GM13976 (cell line): ENCODE results near the gene WDR46.
"Not testable (repeated sequence)": the region's sequence is repeated elsewhere in the genome, so short reads cannot be mapped to it uniquely, and the experiment has no call there.

ENCODE experiments used
- DNase-seq: peaks from one replicate; pipeline ENCODE4 v3.0.0; 2012; ENCODE audit warnings: low spot score
- in situ Hi-C: fragments of 300-500 bp; cut with MboI; formaldehyde crosslinking; loops from one replicate; pipeline ENCODE4 v1.12.0; 2022; ENCODE audit warnings: low sequenced_read_pairs, mixed read lengths, inconsistent platforms; ENCODE audit not compliant: unreplicated experiment
- TF ChIP-seq, protein P1 (sequence below): IDR thresholded peaks from 2 replicates; pipeline ENCODE4 v1.5.1; 2012; ENCODE audit warnings: borderline replicate concordance, mild to moderate bottlenecking; ENCODE audit not compliant: insufficient read depth; ENCODE audit errors: extremely low read depth, missing control alignments, control extremely low read depth

The WDR46 gene

GRCh38 chr6:33277663-33278391 is 11.2 kb downstream of the WDR46 start:
- peak; percentile 62 for DNase-seq

GRCh38 chr6:33276864-33277662 is 12.0 kb downstream of the WDR46 start, which contains the start of gene B3GALT4:
Gene B3GALT4 (plus strand): TSS chr6:33277123. CDS start chr6:33277420, 297 bp downstream.
- TF ChIP-seq, protein P1, sequence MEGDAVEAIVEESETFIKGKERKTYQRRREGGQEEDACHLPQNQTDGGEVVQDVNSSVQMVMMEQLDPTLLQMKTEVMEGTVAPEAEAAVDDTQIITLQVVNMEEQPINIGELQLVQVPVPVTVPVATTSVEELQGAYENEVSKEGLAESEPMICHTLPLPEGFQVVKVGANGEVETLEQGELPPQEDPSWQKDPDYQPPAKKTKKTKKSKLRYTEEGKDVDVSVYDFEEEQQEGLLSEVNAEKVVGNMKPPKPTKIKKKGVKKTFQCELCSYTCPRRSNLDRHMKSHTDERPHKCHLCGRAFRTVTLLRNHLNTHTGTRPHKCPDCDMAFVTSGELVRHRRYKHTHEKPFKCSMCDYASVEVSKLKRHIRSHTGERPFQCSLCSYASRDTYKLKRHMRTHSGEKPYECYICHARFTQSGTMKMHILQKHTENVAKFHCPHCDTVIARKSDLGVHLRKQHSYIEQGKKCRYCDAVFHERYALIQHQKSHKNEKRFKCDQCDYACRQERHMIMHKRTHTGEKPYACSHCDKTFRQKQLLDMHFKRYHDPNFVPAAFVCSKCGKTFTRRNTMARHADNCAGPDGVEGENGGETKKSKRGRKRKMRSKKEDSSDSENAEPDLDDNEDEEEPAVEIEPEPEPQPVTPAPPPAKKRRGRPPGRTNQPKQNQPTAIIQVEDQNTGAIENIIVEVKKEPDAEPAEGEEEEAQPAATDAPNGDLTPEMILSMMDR = peak; percentile 66
- in situ Hi-C loops = no loop called here
- DNase-seq = peak; percentile 89

More at GRCh38 chr6:33277663-33278391, 11.2 kb downstream of the WDR46 start:
- in situ Hi-C loops = no loop called here
- TF ChIP-seq, protein P1 = no peak

DNA sequence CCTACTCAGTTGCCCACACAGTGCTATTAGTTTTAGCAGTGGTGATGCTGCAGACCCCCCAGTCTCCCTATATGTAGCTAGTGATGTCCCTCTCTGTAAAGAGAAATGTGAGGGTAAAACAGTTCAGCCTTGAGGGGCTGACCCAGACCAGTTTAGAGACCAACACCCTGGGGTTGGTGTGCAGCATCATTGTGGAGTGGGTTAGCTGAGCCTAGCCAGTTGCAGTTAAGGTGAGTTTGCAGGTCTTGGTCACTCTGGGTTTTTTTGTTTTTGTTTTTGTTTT is 12.5 kb downstream of the WDR46 start:
- in situ Hi-C loops = no loop called here

DNA sequence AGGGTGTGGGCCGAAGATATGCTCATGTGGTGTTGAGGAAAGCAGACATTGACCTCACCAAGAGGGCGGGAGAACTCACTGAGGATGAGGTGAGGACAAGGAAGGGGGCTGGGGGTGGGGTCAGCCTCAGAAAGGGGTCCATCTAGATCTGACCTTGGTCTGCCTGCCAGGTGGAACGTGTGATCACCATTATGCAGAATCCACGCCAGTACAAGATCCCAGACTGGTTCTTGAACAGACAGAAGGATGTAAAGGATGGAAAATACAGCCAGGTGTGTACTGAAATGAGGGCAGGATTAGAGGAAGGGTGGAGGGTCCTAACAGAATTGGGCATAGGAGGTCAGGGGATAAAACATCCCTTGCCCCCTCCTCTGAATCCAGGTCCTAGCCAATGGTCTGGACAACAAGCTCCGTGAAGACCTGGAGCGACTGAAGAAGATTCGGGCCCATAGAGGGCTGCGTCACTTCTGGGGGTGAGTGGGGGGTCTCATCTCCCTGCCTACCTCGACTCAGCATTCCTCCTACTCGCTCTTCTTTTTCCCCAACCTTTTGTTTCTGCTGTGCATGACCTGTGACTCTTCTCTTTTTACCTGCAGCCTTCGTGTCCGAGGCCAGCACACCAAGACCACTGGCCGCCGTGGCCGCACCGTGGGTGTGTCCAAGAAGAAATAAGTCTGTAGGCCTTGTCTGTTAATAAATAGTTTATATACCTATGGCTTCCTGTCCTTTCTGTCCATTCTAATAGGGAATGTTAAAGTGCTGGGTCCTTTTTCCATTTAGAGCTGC is 13.1 kb downstream of the WDR46 start:
- DNase-seq, in situ Hi-C loops: not testable (repeated sequence)

More for the DNA sequence above, 12.5 kb downstream of the WDR46 start:
- DNase-seq = no peak
- TF ChIP-seq, protein P1 = no peak

GRCh38 chr6:33273924-33274902 is 14.8 kb downstream of the WDR46 start:
- TF ChIP-seq, protein P1 = no peak
- in situ Hi-C loops = no loop called here
- DNase-seq = no peak

GRCh38 chr6:33273129-33273923 is 15.7 kb downstream of the WDR46 start:
- in situ Hi-C loops = no loop called here
- TF ChIP-seq, protein P1 = no peak
- DNase-seq = no peak
